NCI-H226 (cell line): ENCODE results near the gene KCNA2.

Source experiments
- DNase-seq: peaks from one replicate; pipeline ENCODE4 v3.0.0-alpha.2; 2015

Gene KCNA2

DNA sequence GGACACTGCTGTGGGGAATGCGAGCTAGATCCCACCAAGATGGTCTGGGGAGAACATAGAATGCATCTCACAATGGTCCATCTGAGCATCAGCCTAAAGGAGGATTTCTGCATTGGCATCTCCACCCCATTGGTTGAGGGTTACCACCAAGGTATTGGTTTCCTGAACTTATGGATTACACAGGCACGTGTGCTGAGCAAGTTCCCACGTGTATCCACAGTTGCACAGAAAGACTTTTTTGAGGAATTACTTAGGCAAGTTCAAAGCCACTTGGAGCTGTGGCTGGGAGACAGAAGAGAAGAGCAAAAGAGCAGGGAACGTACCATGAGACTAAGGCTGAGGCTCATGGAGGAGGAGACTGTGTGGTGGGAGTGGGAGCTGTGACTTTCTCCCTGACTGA, 43.1 kb downstream of the KCNA2 start:
- no peak for DNase-seq

DNA sequence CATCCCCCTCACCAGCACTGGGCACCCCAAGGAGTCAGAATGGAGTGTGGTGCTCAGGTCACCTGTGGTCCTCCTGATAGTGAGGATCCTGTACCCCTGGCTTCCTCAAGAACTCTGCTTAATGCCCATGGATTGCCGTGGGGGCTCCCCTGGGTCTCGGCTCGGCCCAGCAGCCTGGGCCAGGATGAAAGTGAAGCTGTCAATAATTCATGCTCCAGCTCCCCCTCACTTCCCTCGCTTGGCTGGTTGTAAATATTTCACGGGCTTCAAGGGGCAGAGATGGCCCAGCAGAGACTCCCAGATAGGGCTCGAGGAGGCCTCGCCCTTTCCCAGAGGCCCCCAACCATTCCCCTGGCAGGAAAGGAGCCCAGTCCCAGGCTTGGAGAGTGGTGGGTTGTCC, 44.6 kb downstream of the KCNA2 start:
- no peak for DNase-seq

DNA sequence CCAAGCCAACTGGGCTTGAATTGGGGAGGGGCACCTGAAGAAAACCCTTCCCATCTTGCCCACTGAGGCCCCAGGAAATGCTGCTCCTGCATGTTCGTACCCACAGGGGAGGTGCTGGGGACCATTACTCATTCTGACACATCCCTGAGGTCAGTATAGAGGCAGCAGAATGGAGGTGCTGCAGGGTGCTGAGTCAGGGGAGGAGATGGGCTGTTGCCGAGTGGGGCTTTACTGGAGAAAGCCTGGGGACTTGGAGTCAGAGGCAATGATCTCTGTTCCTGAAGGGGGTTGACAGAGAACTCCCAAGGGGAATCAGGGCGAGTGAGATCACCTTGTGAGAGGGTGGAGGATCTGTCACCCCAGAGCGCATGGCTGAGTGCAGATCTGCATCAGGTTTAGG, 47.0 kb downstream of the KCNA2 start:
- no peak for DNase-seq

DNA sequence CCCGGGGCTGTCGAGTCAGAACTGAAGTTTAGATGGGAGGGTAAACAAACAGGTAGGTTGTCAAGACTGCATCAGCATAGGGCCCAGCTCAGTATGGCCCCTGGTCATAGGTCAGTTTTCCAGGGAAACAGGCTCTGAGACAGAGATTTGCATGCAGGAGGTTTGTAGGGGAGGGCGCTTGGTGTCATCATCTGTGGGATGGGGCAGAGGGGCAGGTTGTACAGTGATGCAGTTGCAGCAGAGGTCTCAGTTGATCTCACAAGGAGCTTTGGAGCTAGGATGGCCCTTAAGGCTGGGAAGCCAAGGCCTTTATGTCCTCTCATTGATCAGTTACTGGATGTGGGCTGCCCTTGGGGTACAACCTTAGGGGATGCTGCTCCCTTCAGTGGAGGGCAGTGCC, 48.7 kb downstream of the KCNA2 start:
- no peak for DNase-seq

DNA sequence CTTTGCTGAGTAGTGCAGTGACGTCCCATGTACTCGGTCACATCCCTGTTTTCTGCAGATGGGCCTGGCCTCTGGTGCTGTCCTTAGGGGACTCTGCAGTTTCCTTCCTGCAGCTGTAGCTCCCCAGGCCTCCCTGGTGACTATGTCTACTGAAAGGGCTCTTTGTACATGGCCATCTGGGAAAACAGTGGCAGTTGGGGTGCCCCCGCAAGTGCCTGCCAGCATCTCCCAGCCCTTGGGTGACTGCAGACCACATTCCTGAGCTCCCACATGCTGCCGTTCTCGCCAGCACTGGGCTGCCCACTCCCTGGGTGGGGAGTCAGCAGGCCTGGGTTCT, 49.7 kb downstream of the KCNA2 start:
- DNase-seq, result no peak

DNA sequence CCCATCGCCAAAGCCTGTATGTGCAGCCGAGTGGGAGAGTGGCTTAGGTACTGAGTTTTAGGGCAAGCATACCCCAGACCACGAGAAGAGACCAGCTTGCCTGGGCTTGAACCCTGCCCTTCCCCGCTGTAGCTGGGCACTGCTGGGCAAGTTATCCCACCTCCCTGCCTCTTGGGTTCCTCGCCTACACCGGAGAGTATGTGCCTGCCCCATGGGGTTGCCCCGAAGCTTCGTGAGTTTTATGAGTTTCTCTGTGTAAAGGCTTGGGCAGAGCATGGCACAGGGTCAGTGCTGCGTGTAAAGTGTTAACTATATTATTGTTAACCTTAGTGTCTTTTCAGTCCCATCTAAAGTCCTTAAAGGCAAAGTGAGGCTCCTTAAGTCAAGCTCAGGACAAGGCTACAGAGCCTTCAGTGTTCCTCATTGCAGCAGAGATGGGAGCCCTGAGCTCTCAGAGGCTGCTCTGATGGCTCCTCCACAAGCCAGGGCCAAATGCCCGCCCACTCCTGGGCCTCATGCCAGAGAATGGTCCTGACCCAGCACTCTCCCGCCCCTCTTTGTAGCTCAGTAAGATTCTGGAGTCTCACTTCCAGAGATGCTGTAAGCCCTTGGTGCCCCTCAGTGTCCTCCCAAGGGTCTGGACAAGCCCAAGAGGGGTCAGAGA, 50.2 kb downstream of the KCNA2 start:
- no peak for DNase-seq

DNA sequence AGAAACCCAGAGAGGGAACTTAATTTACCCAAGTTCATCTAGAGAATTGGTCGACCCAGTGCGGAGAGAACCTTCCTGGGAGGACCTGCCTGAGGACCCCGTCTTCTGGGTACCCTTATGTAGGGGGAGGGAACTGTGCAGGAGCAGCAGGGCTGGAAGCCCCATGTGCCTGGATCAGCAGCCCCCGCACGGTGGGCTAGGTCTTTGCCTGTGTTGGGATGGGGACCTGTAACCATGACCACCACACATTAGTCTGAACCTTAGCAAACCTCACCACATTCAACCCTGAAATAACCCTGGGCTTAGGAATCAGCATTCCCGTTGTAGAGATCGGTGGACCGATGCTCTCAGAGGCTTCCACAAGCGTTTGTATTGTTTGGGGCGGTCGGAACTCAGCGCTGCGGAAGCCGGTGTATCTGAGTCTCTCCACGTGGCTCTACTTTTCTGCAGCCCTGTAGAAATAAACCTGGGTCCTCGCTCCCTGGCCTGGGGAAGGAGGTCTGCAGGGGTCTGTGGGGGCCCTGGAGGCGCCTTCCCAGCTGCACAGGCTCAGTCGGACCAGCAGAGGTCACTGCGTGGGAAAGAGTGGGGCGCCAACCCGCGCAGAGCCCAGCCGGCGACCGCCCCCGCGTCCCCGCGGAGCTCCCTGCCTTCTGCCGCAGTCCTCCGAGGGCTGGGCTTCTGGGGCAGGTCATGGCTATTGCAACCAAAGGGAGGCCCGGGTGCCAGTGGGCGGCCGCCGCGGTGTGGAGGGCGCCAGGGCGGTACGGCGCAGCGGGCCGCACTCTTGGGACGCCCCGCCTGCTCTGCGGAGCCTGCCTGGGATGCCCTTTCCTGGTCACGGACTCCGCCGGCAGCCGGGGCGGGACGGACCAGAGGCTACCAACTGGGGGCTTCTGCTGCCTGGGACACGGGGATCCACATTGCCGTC, 51.0 kb downstream of the KCNA2 start:
- no peak for DNase-seq

DNA sequence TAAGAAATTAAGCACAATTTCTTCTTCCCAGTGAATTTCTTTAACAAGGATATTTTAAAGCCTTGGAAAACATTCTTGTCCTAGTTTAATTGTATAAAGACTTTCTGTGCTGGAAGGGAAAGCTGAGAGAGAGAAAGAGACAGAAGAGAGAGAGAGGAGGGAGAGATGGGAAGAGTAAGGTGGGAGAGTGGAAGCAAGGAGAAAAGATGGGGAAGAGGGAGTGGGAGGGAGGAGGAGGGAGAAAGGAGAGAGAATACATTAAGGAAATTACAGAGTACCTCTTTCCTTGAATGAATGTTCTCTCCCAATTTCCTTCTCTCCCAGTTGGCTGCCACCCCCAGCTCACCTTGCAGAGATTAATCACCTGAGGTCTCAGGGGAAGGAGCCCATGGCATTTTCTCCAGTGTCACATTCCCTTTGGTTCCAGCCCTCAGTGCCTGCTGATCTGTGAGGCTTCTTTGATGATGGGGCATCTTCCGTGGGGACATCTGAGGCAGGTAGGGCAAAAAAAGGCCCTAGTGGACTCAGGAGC, 54.8 kb downstream of the KCNA2 start:
- no peak for DNase-seq

DNA sequence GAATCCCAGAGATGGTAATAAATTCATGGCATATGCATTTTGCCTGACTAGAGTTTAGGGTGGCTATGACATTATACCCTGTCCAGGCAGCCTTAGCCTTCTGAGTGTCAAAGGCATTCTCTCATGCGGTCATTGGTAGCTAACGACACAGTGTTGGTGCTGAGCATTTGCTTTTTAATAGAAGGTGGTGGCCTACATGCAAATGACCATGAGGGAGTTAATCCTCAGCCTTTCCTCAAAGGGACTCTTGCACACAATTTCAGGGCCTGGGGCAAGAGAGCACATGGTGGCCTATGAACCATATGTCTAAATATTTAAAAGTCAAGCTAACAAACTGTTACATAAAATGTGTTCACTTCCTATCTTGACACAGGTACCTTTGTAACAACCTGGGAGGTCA, 56.3 kb downstream of the KCNA2 start:
- DNase-seq, result no peak

DNA sequence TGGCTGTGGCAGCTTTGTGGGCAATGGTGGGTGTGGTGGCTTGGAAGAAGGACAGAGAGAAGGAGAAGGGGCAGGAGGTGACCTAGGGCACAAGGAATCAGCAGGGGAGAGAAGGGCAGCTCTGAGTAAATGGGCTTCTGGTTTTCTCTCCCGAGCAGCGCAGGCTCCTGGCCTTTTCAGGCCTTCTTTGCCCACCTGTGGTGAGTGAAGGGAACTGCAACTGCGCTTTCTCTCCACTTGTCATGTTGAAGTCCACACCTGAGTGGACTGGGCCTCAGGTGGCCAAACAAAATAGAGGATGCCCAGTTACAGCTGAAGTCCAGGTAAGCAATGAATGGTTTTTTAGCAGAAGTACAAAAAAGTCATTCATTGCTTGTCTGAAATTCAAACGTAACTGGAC, 57.8 kb downstream of the KCNA2 start:
- DNase-seq, result no peak

DNA sequence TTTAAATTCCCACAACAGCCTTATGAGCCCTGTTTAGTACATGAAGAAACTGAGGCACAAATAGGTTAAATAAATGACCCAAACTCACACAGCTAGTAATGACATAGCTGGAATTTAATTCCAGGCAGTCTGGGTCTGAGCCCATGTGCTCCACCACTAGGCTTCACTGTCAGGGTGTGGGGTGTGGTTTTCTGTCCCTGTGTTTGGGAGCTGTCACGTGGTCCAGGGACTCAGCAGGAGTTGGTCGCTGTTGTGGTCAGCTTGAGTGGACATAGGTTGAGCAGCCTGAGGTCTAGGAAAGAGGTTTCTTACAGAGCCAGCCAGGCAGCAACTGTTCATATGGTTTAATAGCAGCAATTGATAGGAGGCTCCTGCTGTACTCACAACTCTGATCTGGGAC, 59.1 kb downstream of the KCNA2 start:
- DNase-seq, result no peak

DNA sequence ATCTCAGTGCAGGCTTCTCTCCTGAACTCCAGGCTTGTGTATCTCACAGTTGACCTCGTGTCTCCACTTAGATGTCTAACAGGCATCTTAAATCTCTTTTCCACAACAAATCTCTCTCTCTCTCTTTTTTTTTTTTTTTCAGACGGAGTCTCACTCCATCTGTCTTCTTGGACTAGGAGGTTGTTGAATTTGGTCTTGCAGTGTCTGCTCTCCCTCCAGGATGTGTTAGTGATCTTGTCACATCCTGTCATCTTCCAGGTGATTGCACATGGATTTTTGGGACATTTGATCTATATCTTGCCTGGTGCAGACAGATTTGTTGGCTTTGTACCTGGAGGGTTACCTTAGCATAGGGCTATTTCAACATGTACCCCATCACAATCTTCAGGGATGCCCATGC, 60.7 kb downstream of the KCNA2 start:
- no peak for DNase-seq

DNA sequence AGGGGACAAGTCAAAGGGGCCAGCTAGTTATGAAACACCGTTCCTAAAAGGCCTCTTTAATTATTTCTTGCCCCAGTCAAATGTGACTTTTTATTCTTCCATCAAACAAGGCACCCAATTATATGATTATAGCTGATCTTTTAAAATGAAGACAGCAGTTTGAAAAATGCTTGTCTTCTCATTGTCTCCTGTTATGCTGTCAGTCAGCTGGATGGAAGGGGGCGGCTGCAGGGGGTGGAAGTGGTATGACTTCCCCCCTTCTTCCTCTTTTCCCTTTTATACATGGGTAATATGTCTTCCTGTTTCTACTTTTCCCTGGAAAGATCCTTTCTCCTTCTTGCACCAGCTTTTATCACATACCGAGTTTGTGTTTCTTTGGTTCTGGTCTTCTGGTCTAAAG, 61.4 kb downstream of the KCNA2 start:
- DNase-seq, result no peak
